Neural progenitor cell (in vitro differentiated cells): ENCODE measurements around the gene GOLM1. TPM values are rescaled to one million over a fixed set of nuclear protein-coding genes. Genes with fewer than 3 reads are reported as not detected.

Experiments used
- DNase-seq: peaks from one replicate; pipeline ENCODE4 v3.0.0-alpha.2; 2016; ENCODE audit warnings: low spot score
- H2AFZ ChIP-seq: fragments of 200-600 bp; sonication (generic); replicated peaks from 2 replicates; pipeline ENCODE4 v1.6.1; 2016; ENCODE audit warnings: antibody characterized with exemption
- H3F3A ChIP-seq: fragments of 200-600 bp; sonication (generic); 2 replicates; pipeline ENCODE4 v1.6.1; 2016; ENCODE audit warnings: antibody characterized with exemption, low read depth
- H3K27ac ChIP-seq: fragments of 200-600 bp; sonication (generic); 2 replicates; pipeline ENCODE4 v1.5.1; 2016; ENCODE audit warnings: mild to moderate bottlenecking
- H3K27me3 ChIP-seq: fragments of 200-600 bp; sonication (generic); 2 replicates; pipeline ENCODE4 v1.6.1; 2016; ENCODE audit warnings: mild to moderate bottlenecking, moderate library complexity
- H3K36me3 ChIP-seq: fragments of 200-600 bp; sonication (generic); 2 replicates; pipeline ENCODE4 v1.5.1; 2016
- H3K4me1 ChIP-seq: fragments of 200-600 bp; sonication (generic); 2 replicates; pipeline ENCODE4 v1.6.1; 2016; ENCODE audit warnings: mixed run types
- H3K4me2 ChIP-seq: fragments of 200-600 bp; sonication (generic); 2 replicates; pipeline ENCODE4 v1.6.1; 2016
- H3K4me3 ChIP-seq: fragments of 200-600 bp; sonication (generic); 2 replicates; pipeline ENCODE4 v1.5.1; 2016
- H3K79me2 ChIP-seq: fragments of 200-600 bp; sonication (generic); 2 replicates; pipeline ENCODE4 v1.6.1; 2016; ENCODE audit warnings: low read depth
- H3K9ac ChIP-seq: fragments of 200-600 bp; sonication (generic); 2 replicates; pipeline ENCODE4 v1.6.1; 2016
- H3K9me3 ChIP-seq: fragments of 200-600 bp; sonication (generic); 2 replicates; pipeline ENCODE4 v1.5.1; 2016; ENCODE audit warnings: low read depth
- H4K20me1 ChIP-seq: fragments of 200-600 bp; sonication (generic); 2 replicates; pipeline ENCODE4 v1.6.1; 2016; ENCODE audit warnings: low read depth
- H3K27ac Mint-ChIP-seq: 3 replicates; pipeline ENCODE4 v1.8.0; 2021; ENCODE audit warnings: mixed read lengths
- H3K27me3 Mint-ChIP-seq: 2 replicates; pipeline ENCODE4 v1.8.0; 2022; ENCODE audit warnings: low read depth, mild to moderate bottlenecking, inconsistent platforms, moderate library complexity, mixed read lengths; ENCODE audit not compliant: insufficient read depth
- H3K36me3 Mint-ChIP-seq: 3 replicates; pipeline ENCODE4 v1.8.0; 2021; ENCODE audit warnings: mixed read lengths
- H3K4me1 Mint-ChIP-seq: 3 replicates; pipeline ENCODE4 v1.8.0; 2021; ENCODE audit warnings: mixed read lengths
- H3K4me3 Mint-ChIP-seq: 3 replicates; pipeline ENCODE4 v1.8.0; 2021; ENCODE audit warnings: mild to moderate bottlenecking, moderate library complexity, mixed read lengths
- H3K9me3 Mint-ChIP-seq: 3 replicates; pipeline ENCODE4 v1.8.0; 2020; ENCODE audit warnings: mixed read lengths
- CTCF ChIP-seq: fragments of 200-600 bp; sonication (generic); IDR thresholded peaks from 2 replicates; pipeline ENCODE4 v1.5.1; 2017; ENCODE audit warnings: antibody characterized with exemption, mild to moderate bottlenecking
- EZH2 ChIP-seq: fragments of 200-600 bp; sonication (generic); IDR thresholded peaks from 2 replicates; pipeline ENCODE4 v1.6.1; 2017; ENCODE audit warnings: antibody characterized with exemption, mild to moderate bottlenecking, moderate library complexity
- EZH2phosphoT487 ChIP-seq: fragments of 200-600 bp; sonication (generic); IDR thresholded peaks from 2 replicates; pipeline ENCODE4 v1.6.1; 2017; ENCODE audit warnings: antibody characterized with exemption
- total RNA-seq: library from RNA; depleted of rRNA; stranded (reverse); fragments of >200 nt; gene quantifications from 2 replicates; pipeline ENCODE4 v1.2.3, GENCODE V29; 2015; ENCODE audit warnings: low replicate concordance

The GOLM1 gene
- total RNA-seq, 1 donor from 2014 or later: 83.5 TPM

GRCh38 chr9:85995097-85995496, 104.3 kb downstream of the GOLM1 start:
- Histone ChIP-seq H3K4me2 (no peak overlapping the region), H3K27ac (no peak overlapping the region), H3K4me1 (no peaks in the 10 kb centered on the region), H3K27me3 (no peaks in the 10 kb centered on the region), H3K79me2 (no peaks in the 10 kb centered on the region), H4K20me1 (no peaks in the 10 kb centered on the region), H3F3A (no peaks in the 10 kb centered on the region), H3K4me3 (no peak overlapping the region), H3K36me3 (peaks cover 21% of the 10 kb centered on the region), H3K9ac (no peak overlapping the region), H3K9me3 (no peaks in the 10 kb centered on the region), H2AFZ (no peak overlapping the region)
- DNase-seq: no peak
- TF ChIP-seq CTCF: no peak
- no peak for TF ChIP-seq EZH2
- no peak for TF ChIP-seq EZH2phosphoT487
- H3K27me3 Mint-ChIP-seq: peaks cover 3% of the 10 kb centered on the region
- H3K4me1 Mint-ChIP-seq: no peaks in the 10 kb centered on the region
- H3K9me3 Mint-ChIP-seq: peaks cover 2% of the 10 kb centered on the region
- H3K36me3 Mint-ChIP-seq: peaks cover 27% of the 10 kb centered on the region
- no peak overlapping the region for H3K4me3 Mint-ChIP-seq
- H3K27ac Mint-ChIP-seq: no peak overlapping the region

GRCh38 chr9:85994191-85994590, 105.2 kb downstream of the GOLM1 start:
- H3K27ac Mint-ChIP-seq: no peak overlapping the region
- H3F3A ChIP-seq: no peaks in the 10 kb centered on the region
- H3K27ac ChIP-seq: no peak overlapping the region
- TF ChIP-seq EZH2 (no peak), CTCF (no peak), EZH2phosphoT487 (no peak)
- no peak overlapping the region for H3K9ac ChIP-seq
- DNase-seq: no peak
- no peak overlapping the region for H3K4me3 ChIP-seq
- H4K20me1 ChIP-seq: no peaks in the 10 kb centered on the region
- peaks cover 17% of the 10 kb centered on the region for H3K36me3 ChIP-seq
- H3K4me1 ChIP-seq: no peaks in the 10 kb centered on the region
- H3K9me3 ChIP-seq: no peaks in the 10 kb centered on the region
- peaks cover 30% of the 10 kb centered on the region for H3K36me3 Mint-ChIP-seq
- no peaks in the 10 kb centered on the region for H3K4me1 Mint-ChIP-seq
- no peaks in the 10 kb centered on the region for H3K9me3 Mint-ChIP-seq
- no peaks in the 10 kb centered on the region for H3K79me2 ChIP-seq
- no peak overlapping the region for H2AFZ ChIP-seq
- no peaks in the 10 kb centered on the region for H3K27me3 ChIP-seq
- H3K27me3 Mint-ChIP-seq: peaks cover 3% of the 10 kb centered on the region
- H3K4me2 ChIP-seq: no peak overlapping the region
- no peak overlapping the region for H3K4me3 Mint-ChIP-seq

- H3K4me1 ChIP-seq: no peaks in the 10 kb centered on the region
- no peak for DNase-seq
- H3K9me3 ChIP-seq: no peaks in the 10 kb centered on the region
- H3K27me3 ChIP-seq: no peaks in the 10 kb centered on the region
- no peaks in the 10 kb centered on the region for H3K9me3 Mint-ChIP-seq
- H4K20me1 ChIP-seq: no peaks in the 10 kb centered on the region
- peaks cover 3% of the 10 kb centered on the region for H3K27me3 Mint-ChIP-seq
- no peak overlapping the region for H3K4me3 ChIP-seq
- H3K4me3 Mint-ChIP-seq: no peak overlapping the region
- no peak overlapping the region for H3K4me2 ChIP-seq
- no peaks in the 10 kb centered on the region for H3K4me1 Mint-ChIP-seq
- H3K36me3 ChIP-seq: no peaks in the 10 kb centered on the region
- H3K27ac ChIP-seq: no peak overlapping the region
- H3K9ac ChIP-seq: no peak overlapping the region
- no peak overlapping the region for H2AFZ ChIP-seq
- H3K79me2 ChIP-seq: no peaks in the 10 kb centered on the region
- no peak overlapping the region for H3K27ac Mint-ChIP-seq
- TF ChIP-seq CTCF (no peak), EZH2 (no peak), EZH2phosphoT487 (no peak)
- H3F3A ChIP-seq: no peaks in the 10 kb centered on the region
- peaks cover 51% of the 10 kb centered on the region for H3K36me3 Mint-ChIP-seq
Observed at GRCh38 chr9:85987236-85987635, 112.1 kb downstream of the GOLM1 start.

- Histone ChIP-seq H3K27me3 (no peaks in the 10 kb centered on the region), H3K4me3 (no peak overlapping the region), H3K9me3 (no peaks in the 10 kb centered on the region), H3K27ac (no peak overlapping the region), H3K79me2 (no peaks in the 10 kb centered on the region), H2AFZ (no peak overlapping the region), H3K4me2 (no peak overlapping the region), H3F3A (no peaks in the 10 kb centered on the region), H3K9ac (no peak overlapping the region), H3K36me3 (no peaks in the 10 kb centered on the region), H3K4me1 (no peaks in the 10 kb centered on the region), H4K20me1 (no peaks in the 10 kb centered on the region)
- no peak for DNase-seq
- H3K36me3 Mint-ChIP-seq: peaks cover 49% of the 10 kb centered on the region
- no peaks in the 10 kb centered on the region for H3K9me3 Mint-ChIP-seq
- no peak overlapping the region for H3K27ac Mint-ChIP-seq
- no peak for TF ChIP-seq CTCF
- TF ChIP-seq EZH2phosphoT487: no peak
- no peak for TF ChIP-seq EZH2
- no peaks in the 10 kb centered on the region for H3K4me1 Mint-ChIP-seq
- no peaks in the 10 kb centered on the region for H3K27me3 Mint-ChIP-seq
- H3K4me3 Mint-ChIP-seq: no peak overlapping the region
Observed at GRCh38 chr9:85984457-85984856, 114.9 kb downstream of the GOLM1 start.
